ENCODE data around the gene CAMTA1.
"Not testable (repeated sequence)": the region's sequence is repeated elsewhere in the genome, so short reads cannot be mapped to it uniquely, and the experiment has no call there.

CAMTA1 gene

DNA sequence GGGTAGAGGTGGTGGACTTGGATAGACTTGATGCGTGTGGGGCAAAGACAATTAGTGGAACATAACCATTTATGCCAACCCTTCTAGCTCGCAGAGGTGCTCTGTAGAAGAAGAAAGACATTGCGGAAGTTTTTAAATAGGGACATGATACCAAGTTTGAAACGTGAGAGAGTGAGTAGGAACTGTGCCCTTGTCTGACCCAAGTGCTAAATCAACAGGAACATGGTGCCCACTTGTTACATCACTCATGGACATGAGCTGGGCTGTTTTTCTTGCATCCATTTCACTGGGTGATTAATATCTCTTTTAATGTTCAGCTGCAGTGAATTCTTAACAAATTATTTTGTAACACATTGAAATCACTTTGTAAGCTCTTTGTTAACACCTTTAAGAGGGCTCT is 577.7 kb downstream of the CAMTA1 start:
- DNase-seq, result no peak

DNA sequence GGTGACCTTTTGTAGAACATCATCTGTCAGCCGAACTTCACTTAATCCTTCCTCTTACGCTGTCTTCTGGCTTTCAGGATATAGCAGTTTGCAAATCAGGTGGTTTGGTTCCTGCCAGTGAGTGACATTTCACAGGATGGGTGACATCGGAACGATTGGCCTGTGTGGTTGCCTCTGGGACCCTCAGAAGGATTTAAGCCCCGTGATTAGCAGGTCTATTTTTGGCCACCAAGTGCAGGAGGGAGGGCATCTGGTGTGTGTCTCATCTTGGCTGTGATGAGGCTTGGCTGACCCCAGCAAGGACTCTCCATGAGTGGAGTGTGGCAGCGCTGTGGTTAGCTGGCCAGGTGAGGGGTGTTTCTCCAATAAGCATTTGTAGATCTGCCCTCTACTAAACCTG is 578.2 kb downstream of the CAMTA1 start:
- no peak for DNase-seq

- DNase-seq, result no peak
Measured at GRCh38 chr1:7365706-7366105, 580.5 kb downstream of the CAMTA1 start.

- no peak for DNase-seq
Measured at GRCh38 chr1:7366286-7366954, 581.2 kb downstream of the CAMTA1 start.

- no peak for DNase-seq
Measured at GRCh38 chr1:7366955-7367665, 581.9 kb downstream of the CAMTA1 start.

DNA sequence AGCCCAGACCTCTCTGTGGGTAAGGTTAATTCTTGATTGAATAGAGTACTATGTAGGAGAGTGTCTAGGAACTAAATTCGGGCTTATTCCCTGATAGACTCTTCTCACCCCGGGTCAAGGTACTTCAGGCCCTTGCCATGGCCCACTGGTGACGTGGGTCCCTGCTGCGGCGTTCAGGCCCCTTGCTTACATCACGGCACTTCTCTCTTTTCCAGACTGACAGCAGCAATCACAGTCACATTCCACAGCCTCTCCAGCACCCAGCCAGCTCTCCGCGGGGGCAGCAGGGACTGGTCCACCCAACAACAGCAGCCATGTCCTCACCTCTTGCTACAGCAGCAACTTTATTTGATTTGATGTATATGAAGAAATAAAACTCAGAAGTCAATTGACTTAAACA is 584.6 kb downstream of the CAMTA1 start:
- no peak for DNase-seq

GRCh38 chr1:7371926-7372325 is 586.7 kb downstream of the CAMTA1 start:
- no peak for DNase-seq

DNA sequence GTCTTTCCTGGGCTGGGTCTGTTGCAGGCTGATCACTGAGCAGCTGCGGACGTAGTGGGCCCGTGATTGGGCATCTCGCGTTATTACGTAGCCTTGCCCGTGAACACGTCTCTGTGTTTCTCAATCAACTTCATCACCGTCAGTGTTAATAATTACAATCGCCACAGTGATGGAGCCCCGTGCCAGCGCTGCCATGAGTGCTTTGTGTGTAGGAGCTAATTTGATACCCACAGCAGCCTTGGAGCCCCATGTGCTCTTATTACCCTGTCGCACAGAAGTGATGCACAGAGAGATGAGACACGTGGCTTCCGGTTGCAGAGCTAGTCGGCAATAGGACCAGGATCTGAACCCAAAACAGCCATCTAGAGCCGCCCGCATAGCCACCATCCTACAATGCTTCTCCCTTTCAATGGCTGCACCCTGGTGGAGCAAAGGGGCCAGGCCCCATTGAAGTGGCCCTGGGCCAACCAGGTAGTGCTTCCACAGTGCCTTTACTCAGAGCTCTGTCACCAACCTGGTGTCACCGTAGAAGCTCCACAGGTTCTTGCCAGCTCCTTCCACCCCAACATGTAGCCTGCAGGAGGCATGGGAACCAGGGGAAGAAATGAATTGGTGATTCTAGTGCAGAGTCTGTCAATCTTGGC is 587.3 kb downstream of the CAMTA1 start:
- no peak for DNase-seq

- no peak for DNase-seq
Measured at GRCh38 chr1:7373251-7373650, 588.0 kb downstream of the CAMTA1 start.

GRCh38 chr1:7373876-7374562 is 588.8 kb downstream of the CAMTA1 start:
- no peak for DNase-seq

- DNase-seq, result no peak
Measured at GRCh38 chr1:7374563-7375160, 589.4 kb downstream of the CAMTA1 start.

- no peak for DNase-seq
Measured at GRCh38 chr1:7375329-7375728, 590.1 kb downstream of the CAMTA1 start.

GRCh38 chr1:7375781-7376660 is 590.8 kb downstream of the CAMTA1 start:
- no peak for DNase-seq

- DNase-seq, result no peak
Measured at GRCh38 chr1:7376676-7377075, 591.4 kb downstream of the CAMTA1 start.

- DNase-seq, result no peak
Measured at GRCh38 chr1:7378346-7379130, 593.3 kb downstream of the CAMTA1 start.

DNA sequence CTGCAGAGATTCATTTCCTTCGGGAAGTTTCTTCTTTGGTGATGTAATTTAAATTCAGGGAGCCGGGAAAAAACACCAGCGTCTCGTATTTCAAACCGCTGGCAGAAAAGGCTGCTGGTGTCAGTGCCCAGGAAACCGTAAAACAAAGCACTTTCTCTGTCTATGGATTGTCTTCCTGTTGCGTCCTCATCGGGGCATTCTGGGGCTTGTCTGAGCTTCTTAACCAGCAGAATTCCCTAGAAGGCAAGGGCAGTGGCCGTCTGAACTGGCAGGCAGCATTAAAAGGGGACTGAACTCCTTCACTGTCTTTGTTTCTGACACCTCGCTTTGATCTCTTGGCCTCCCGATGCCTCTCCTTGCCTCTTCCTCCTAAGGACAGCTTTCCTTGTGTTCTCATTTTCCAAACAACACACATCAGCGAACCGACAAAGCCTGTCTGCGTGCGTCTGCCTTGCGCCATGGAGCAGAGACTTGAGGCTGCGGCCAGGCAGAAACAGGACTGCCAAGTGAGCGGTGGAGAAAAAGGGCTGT is 594.3 kb downstream of the CAMTA1 start:
- no peak for DNase-seq

GRCh38 chr1:7380068-7380467 is 594.8 kb downstream of the CAMTA1 start:
- DNase-seq, result not testable (repeated sequence)

DNA sequence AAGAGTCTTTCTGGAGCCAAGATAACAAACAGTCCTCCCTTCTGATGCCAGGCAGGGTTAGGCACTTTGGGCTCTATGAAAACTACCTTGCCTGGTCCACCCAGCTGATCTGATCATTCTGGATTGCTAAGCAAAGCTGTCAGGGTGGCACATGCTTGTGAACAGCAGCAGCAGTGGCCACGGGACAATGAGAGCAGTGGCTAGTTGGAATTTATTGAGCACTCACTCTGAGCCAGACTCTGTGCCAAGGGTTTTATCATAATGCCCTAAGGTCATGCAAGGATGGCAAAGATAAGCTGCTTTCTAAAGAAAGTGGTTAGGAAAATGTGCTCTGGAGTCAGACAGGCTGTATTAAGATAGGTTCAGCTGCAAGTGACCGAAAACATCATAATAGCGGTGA is 595.5 kb downstream of the CAMTA1 start:
- DNase-seq, result no peak

DNA sequence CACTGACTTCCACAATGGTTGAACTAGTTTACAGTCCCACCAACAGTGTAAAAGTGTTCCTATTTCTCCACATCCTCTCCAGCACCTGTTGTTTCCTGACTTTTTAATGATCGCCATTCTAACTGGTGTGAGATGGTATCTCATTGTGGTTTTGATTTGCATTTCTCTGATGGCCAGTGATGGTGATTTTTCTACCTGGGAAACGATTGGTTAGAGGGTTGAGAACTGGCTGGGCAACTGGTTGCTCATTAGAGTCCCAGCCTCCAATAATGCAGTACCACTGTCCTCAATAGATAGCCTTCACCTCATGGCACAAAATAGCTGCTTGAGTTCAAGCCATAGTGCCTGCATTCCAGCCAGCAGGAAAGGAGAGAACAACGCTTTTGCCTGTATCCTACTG is 596.5 kb downstream of the CAMTA1 start:
- not testable (repeated sequence) for DNase-seq

GRCh38 chr1:7382971-7383370 is 597.7 kb downstream of the CAMTA1 start:
- DNase-seq, result no peak
